NOMO-1 treated with dmso at 0.1 percent for 144 hours (cell line): ENCODE data around the gene OR13D1.
"Not testable (repeated sequence)": the region's sequence is repeated elsewhere in the genome, so short reads cannot be mapped to it uniquely, and the experiment has no call there.

ENCODE experiments used
- DNase-seq: peaks from one replicate; lab custom pipeline; 2025; ENCODE audit not compliant: unreplicated experiment; lab: John Stamatoyannopoulos, UW

OR13D1 gene, protein sequence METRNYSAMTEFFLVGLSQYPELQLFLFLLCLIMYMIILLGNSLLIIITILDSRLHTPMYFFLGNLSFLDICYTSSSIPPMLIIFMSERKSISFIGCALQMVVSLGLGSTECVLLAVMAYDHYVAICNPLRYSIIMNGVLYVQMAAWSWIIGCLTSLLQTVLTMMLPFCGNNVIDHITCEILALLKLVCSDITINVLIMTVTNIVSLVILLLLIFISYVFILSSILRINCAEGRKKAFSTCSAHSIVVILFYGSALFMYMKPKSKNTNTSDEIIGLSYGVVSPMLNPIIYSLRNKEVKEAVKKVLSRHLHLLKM

DNA sequence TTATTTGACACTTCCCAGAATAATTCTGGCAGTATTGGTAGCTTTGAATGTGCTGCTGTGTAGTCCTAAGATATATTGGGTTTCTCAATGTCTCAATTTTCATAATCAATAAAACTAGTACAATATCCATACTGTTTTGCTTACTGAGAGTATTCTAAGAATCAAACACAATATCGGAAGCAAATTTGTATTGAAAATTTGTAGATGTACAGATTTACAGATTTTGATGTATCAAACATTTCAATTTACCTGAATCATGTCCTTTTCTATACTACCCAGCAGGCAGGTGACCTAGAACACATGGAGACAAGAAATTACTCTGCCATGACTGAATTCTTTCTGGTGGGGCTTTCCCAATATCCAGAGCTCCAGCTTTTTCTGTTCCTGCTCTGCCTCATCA, at the start of gene OR13D1:
OR13D1 (plus strand) TSS at position 301 of the 400 bp plus-strand sequence; CDS start at position 301, 0 bp downstream.
- no peak for DNase-seq

DNA sequence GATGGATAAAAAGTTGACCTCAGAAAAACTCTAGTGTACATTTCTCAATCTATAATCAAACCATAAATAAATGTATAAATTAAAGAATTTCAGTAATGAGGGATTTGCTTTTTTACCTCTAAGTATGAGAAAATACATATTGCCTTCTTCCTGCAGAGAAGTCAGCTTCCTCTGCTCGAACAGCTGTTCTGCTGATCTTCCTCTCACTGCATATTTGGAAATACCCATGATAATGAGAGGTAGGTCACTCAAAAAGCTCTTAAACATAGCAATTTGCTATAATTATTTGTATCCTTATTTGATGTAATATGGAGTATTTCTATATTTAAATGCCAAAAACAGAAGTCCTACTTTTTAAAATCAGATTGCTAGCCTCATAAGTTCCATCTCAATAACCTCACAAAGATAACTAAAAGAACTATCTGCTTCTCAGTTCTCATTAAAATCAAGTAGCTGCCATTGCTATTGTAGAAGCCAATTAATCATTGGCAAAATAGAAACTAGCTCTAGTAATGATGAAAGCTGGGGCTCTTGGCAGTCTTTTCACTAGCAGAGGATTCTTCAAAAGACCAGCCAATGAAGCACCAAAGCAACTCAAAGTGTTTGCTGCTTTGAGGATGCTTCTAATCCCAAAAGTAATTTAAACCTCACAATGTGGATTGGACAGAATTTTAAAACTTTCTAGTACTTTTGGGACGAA, 35.7 kb upstream of the OR13D1 start:
- DNase-seq: no peak

DNA sequence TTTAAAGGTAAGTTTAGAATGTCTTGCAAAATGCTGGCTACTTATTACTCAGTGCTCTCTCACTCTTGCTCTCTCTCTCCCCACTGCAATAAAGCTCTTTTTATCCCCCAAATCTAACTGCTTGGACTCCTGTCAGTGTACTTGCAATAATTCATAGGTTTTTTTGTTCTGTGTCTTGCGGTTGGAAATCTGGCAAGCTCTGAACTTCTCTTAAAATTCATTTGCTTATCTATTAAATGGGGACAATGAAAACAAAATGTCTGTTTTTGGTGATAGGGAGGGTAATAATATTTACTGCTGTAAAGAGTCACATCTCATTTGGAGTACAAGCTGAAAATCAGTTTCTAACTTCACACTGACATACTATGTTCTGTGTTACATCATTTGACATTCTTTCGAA, 18.7 kb upstream of the OR13D1 start:
- DNase-seq: no peak

DNA sequence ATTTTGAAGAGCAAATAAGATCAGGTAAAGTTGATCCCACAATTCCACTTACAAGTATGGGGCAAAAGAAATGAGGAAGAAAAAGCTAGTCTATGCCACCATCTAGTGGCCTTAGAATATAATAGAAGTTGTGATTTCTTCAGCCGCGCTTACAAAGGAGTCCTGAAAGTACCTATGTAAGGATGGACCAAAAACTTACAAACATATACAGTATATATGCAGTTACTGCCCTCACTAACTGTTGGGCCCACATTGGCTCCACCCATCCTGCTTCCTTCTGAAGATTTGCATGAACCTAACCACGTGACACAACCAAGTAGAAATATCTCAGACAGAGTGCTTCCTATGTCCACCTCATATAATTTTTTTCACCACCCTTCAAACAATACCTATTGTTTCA, 11.7 kb upstream of the OR13D1 start:
- DNase-seq: peak; percentile 49

DNA sequence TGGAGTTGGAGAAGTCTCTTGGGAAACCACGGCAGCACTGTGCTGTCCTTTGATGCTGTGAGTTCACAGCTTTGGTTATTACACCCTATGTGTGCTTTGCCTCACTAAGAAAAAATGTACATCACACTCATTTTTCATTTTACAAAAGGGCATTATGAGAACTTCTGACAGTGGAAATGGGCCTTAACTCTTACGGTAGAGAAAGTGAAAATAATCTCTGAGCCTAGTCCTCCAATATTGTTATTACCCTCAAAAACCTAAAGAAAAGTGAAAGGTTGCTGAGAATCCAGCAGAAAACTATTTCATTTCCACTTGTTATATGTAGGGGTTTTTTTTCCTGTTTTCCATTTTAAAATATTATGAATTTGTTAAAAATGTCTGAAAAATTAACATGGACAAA, 8.2 kb upstream of the OR13D1 start:
- DNase-seq: no peak

DNA sequence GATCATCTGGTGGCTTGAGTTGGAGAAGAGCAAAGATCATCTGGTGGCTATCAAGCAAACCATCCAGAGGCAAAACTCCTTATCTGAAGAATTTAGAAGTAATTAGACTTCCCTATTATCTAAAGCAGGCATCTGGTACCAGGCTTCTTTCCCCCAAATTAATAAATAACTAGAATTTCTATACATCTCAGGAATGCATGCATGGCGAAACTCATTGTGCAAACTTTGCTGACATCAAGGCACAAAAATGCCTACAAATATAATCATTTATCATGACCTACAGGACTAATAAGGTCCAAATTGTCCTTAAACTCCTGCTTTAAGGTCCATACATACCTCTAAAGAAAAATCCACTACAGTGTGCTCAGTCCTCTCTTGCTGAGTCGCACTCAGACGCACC, 6.0 kb downstream of the OR13D1 start:
- no peak for DNase-seq

DNA sequence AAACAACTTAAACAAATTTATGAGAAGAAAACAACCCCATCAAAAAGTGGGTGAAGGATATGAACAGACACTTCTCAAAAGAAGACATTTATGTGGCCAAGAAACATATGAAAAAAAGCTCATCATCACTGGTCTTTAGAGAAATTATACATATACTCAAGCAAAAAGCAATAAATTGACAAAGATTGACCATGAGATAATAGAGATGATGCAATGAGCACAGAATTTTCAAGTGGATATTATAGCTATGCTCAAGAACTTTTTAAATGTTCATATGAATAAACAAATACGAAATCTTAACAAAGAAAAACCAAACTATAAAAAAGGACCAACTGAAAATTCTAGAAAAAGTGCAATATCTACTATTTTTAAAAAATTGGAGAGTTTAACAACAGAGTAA, 14.4 kb downstream of the OR13D1 start:
- DNase-seq: not testable (repeated sequence)

DNA sequence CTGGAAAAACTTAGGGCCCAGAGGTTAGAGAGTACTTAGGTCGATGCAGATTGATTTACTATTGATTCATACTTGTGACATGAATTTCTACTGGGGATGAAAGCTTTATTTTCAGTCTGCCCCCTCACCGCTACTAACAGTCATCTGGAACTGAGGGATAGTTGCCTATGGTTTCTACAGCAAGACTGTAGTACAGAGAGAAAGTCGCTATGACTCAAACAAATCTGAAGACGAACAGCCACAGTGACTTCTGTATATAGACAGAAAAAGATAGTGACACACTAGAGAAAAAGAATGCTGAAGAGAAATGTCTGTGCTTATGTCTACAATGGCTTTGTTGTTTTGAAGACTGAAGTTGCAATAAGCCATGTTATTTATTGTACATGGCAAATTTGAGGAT, 17.3 kb downstream of the OR13D1 start:
- DNase-seq: no peak

DNA sequence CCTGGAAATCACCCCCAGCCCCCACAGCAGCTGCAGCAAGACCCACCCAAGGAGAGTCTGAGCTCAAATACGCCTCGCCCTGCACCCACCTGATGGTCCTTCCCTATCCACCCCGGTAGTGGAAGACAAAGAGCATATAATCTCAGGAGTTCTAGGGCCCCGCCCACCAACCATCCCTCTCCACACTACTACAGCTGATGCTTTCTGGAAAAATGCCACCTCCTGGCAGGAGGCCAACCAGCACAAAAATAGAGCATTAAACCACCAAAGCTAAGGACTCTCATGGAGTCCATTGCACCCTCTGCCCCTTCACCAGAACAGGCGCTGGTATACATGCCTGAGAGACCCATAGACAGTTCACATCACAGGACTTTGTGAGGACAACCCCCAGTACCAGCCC, 30.7 kb downstream of the OR13D1 start:
- no peak for DNase-seq

DNA sequence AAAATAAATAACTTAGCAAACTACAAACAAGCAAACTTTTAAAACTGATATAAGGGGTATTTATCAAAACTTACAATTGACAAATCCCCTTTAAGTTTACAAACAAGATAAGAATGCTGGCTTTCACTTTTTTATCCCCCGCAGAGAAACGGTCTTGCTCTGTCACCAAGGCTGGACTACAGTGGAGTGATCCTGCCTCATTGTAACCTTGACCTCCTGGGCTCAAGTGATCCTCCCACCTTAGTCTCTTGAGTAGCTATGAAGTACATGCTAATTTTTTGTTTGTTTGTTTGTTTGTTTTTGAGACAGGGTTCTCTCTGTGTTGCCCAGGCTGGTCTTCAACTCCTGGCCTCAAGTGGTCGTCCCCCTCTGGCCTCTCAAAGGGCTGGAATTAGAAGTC, 44.1 kb downstream of the OR13D1 start:
- DNase-seq: no peak

DNA sequence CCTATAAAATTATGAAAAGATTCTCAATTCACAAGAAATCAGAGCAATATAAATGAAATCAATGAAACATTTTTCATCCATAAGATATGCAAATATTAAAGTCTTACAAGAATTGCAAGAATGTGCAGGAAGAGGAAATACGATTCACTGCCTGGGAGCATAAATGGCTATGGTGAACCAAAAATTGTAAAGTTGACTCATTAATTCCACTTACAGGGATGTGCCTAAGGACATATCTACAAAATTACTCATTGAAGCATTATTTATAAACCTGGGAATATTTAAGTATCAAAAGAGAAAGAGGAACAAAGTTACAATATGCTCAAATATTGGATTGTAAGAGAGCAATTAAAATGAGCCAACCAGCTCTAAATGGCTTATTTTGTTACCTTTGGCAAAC, 46.3 kb downstream of the OR13D1 start:
- no peak for DNase-seq

DNA sequence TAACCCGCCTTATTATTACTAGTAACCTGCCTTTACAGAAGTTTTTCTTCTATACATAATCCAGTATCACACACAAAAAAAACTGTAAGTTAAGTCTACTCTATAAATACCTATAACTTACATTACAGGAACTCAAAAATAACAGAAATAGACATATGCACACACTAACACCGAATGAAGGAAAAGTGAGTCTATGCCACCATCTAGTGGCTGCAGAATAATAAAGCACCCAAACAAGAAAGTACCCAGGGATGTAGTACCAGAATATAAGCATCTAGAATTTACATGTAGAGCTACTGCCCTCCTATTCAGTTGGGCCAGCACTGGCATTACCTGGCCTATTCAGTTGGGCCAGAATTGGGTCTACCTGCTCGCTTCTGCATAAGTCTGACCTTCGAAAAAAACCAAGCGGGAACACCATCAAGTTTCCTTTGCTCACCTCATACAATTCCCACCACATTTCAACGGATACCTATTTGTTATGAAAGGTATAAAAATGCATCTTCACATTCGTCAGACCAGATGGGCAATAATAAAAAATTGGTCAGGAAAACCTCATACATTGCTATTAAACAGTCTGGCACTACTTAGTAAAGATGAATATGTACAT, 49.2 kb downstream of the OR13D1 start:
- peak; percentile 53 for DNase-seq
